OCI-LY1 (cell line): ENCODE measurements around the gene INPP5K.

Source experiments
- H2AFZ ChIP-seq: fragments of 200-600 bp; sonication (generic), shearing (Covaris generic); 2 replicates; pipeline ENCODE4 v1.6.0; 2014; ENCODE audit warnings: antibody characterized with exemption, mild to moderate bottlenecking, low read length
- H3F3A ChIP-seq: fragments of 200-600 bp; sonication (generic), shearing (Covaris generic); 2 replicates; pipeline ENCODE4 v1.6.0; 2014; ENCODE audit warnings: mild to moderate bottlenecking, antibody characterized with exemption, low read length, moderate library complexity; ENCODE audit not compliant: insufficient read depth
- H3K27ac ChIP-seq: fragments of 200-600 bp; sonication (generic); 2 replicates; pipeline ENCODE4 v1.5.1; 2014; ENCODE audit warnings: low read length, mixed run types, mild to moderate bottlenecking, low read depth; ENCODE audit not compliant: poor library complexity, severe bottlenecking
- H3K27me3 ChIP-seq: fragments of 200-600 bp; sonication (generic); 2 replicates; pipeline ENCODE4 v1.6.0; 2014; ENCODE audit warnings: antibody characterized with exemption, mild to moderate bottlenecking, low read length, moderate library complexity; ENCODE audit not compliant: insufficient read depth
- H3K36me3 ChIP-seq: fragments of 200-600 bp; sonication (generic); 2 replicates; pipeline ENCODE4 v1.6.1; 2014; ENCODE audit warnings: mild to moderate bottlenecking, antibody characterized with exemption, low read length, moderate library complexity, mixed read lengths; ENCODE audit not compliant: insufficient read depth
- H3K4me1 ChIP-seq: fragments of 200-600 bp; sonication (generic); 2 replicates; pipeline ENCODE4 v1.5.1; 2014; ENCODE audit warnings: mild to moderate bottlenecking, low read length, moderate library complexity; ENCODE audit not compliant: insufficient read depth, severe bottlenecking
- H3K4me2 ChIP-seq: fragments of 200-600 bp; sonication (generic), shearing (Covaris generic); 2 replicates; pipeline ENCODE4 v1.6.1; 2014; ENCODE audit warnings: low read length
- H3K4me3 ChIP-seq: fragments of 200-600 bp; sonication (generic); 2 replicates; pipeline ENCODE4 v1.5.1; 2014; ENCODE audit warnings: low read length, low read depth, mild to moderate bottlenecking, mixed read lengths; ENCODE audit not compliant: poor library complexity, severe bottlenecking
- H3K79me2 ChIP-seq: fragments of 200-600 bp; shearing (Covaris generic); 2 replicates; pipeline ENCODE4 v1.6.1; 2016; ENCODE audit warnings: mixed run types, low read length, mixed read lengths; ENCODE audit not compliant: insufficient read depth
- H3K9ac ChIP-seq: fragments of 200-600 bp; sonication (generic), shearing (Covaris generic); 2 replicates; pipeline ENCODE4 v1.6.1; 2014; ENCODE audit warnings: mild to moderate bottlenecking, low read length, mixed read lengths
- H3K9me2 ChIP-seq: fragments of 200-600 bp; sonication (generic), shearing (Covaris generic); 2 replicates; pipeline ENCODE4 v1.6.1; 2014; ENCODE audit warnings: low read depth, mild to moderate bottlenecking, low read length, mixed read lengths
- H3K9me3 ChIP-seq: fragments of 200-600 bp; shearing (Covaris generic); 2 replicates; pipeline ENCODE4 v1.6.1; 2014; ENCODE audit warnings: low read length, mixed read lengths
- H4K20me1 ChIP-seq: fragments of 200-600 bp; sonication (generic), shearing (Covaris generic); 2 replicates; pipeline ENCODE4 v1.6.0; 2016; ENCODE audit warnings: mild to moderate bottlenecking, low read length; ENCODE audit not compliant: insufficient read depth
- EZH2 ChIP-seq: fragments of 200-600 bp; sonication (generic), shearing (Covaris generic); IDR thresholded peaks from 2 replicates; pipeline ENCODE4 v1.8.0; 2017; ENCODE audit warnings: borderline replicate concordance, mixed run types, mild to moderate bottlenecking, antibody characterized with exemption, low read length, moderate library complexity, mixed read lengths
- TF ChIP-seq, protein P1 (sequence below): fragments of 200-600 bp; sonication (generic), shearing (Covaris generic); IDR thresholded peaks from 2 replicates; pipeline ENCODE4 v1.5.1; 2017; ENCODE audit warnings: mild to moderate bottlenecking, antibody characterized with exemption, low read length, moderate library complexity, mixed read lengths

INPP5K gene

DNA sequence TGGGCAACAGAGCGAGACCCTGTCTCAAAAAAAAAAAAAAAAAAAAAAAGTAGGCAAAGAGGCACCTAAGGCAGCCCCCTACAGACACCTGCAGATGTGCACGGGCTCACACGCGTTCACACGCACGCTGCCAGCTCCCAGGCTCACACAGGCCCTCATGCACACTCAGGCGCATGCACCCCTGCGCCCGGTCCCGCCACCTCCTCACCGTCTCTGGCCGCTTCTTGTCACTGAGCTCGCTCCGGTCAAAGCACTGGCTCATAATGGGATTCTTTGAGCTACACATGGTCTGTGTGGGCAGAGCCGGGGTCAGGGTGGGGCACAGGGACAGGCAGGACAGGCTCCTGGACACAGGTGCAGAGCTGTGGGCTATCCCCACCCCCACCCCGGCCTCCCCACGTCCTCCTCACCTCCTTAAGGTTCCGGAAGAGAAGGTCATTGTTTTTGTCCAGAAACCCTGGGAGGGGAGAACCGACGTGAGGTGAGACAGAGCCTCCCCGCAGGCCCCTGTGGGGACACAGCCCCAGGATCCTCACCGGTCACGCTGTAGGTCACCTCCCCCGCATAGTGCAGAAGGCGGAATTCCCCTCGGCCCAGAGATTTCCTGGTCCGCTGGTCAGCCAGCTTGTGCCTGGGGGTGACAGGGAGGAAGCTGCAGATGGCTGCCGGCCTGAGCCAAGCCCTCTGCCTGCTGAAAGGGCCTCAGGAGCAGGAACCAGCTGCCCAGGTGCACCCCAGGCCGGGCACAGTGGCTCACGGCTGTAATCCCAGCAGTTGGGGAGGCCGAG, 41.8 kb downstream of the INPP5K start:
- peaks cover 39% of the 10 kb centered on the region for H3K36me3 ChIP-seq

DNA sequence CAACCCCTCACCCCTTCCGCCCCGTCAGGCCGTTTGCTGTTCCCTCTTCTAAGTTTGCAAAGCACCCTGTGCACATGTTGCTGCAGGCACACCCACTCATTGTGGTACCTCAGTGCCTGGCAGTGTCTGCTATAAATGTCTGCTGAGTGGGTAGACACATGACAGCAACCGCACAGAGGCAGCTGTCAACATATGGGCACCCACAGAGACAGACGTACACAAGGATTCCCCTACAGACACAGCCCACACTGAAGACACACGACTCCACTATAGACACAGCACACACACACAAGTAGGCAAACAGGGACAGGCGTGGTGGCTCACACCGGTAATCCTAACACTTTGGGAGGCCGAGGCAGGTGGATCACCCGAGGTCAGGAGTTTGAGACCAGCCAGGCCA, 42.6 kb downstream of the INPP5K start:
- Histone ChIP-seq H3K36me3 (peaks cover 47% of the 10 kb centered on the region), H3K4me3 (no peak overlapping the region), H3K9me2 (no peaks in the 10 kb centered on the region), H2AFZ (no peak overlapping the region), H3K27me3 (no peaks in the 10 kb centered on the region), H4K20me1 (no peaks in the 10 kb centered on the region), H3K4me1 (peaks cover 14% of the 10 kb centered on the region), H3K4me2 (no peak overlapping the region), H3K9ac (no peak overlapping the region), H3K27ac (no peak overlapping the region), H3K79me2 (no peaks in the 10 kb centered on the region), H3F3A (no peaks in the 10 kb centered on the region), H3K9me3 (no peaks in the 10 kb centered on the region)
- TF ChIP-seq EZH2, result no peak
- TF ChIP-seq, protein P1, sequence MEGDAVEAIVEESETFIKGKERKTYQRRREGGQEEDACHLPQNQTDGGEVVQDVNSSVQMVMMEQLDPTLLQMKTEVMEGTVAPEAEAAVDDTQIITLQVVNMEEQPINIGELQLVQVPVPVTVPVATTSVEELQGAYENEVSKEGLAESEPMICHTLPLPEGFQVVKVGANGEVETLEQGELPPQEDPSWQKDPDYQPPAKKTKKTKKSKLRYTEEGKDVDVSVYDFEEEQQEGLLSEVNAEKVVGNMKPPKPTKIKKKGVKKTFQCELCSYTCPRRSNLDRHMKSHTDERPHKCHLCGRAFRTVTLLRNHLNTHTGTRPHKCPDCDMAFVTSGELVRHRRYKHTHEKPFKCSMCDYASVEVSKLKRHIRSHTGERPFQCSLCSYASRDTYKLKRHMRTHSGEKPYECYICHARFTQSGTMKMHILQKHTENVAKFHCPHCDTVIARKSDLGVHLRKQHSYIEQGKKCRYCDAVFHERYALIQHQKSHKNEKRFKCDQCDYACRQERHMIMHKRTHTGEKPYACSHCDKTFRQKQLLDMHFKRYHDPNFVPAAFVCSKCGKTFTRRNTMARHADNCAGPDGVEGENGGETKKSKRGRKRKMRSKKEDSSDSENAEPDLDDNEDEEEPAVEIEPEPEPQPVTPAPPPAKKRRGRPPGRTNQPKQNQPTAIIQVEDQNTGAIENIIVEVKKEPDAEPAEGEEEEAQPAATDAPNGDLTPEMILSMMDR, result no peak

More for the DNA sequence above, 41.8 kb downstream of the INPP5K start:
- H2AFZ ChIP-seq, result no peak overlapping the region
- H3K4me2 ChIP-seq, result no peak overlapping the region; the same call in 1 of the 2 replicates
- no peaks in the 10 kb centered on the region for H3K79me2 ChIP-seq
- no peaks in the 10 kb centered on the region for H3K9me3 ChIP-seq
- TF ChIP-seq, protein P1, result no peak
- TF ChIP-seq EZH2, result no peak
- H3F3A ChIP-seq, result no peaks in the 10 kb centered on the region
- no peak overlapping the region for H3K4me3 ChIP-seq
- H3K27me3 ChIP-seq, result no peaks in the 10 kb centered on the region
- no peaks in the 10 kb centered on the region for H4K20me1 ChIP-seq
- no peak overlapping the region for H3K27ac ChIP-seq
- no peaks in the 10 kb centered on the region for H3K9me2 ChIP-seq
- peaks cover 14% of the 10 kb centered on the region for H3K4me1 ChIP-seq
- H3K9ac ChIP-seq, result no peak overlapping the region

DNA sequence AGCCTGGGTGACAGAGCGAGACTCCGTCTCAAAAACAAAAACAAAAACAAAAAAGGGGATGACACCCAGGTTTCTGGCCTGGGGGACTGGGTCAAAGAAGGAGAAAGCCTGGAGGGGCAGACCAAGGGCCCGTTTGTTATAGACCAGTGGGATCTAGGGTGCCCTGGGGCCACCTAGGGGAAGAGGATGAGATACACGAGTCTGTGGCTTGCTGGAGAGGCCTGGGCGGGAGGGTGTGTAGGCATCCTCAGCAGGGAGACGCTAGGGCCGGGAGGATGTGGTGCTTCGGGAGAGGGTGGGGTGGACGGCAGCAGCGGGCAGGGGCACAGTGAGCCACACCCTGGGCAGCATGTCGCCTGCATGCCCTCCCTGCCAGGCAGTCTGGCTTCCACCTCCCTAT, 43.2 kb downstream of the INPP5K start:
- Histone ChIP-seq H3K4me3 (no peak overlapping the region), H3F3A (no peaks in the 10 kb centered on the region), H3K36me3 (peaks cover 53% of the 10 kb centered on the region), H3K4me2 (no peak overlapping the region), H3K4me1 (peaks cover 14% of the 10 kb centered on the region), H3K9me2 (no peaks in the 10 kb centered on the region), H3K9me3 (no peaks in the 10 kb centered on the region), H3K79me2 (no peaks in the 10 kb centered on the region), H2AFZ (no peak overlapping the region), H4K20me1 (no peaks in the 10 kb centered on the region), H3K27me3 (no peaks in the 10 kb centered on the region), H3K27ac (no peak overlapping the region), H3K9ac (no peak overlapping the region)
- TF ChIP-seq EZH2, result no peak
- TF ChIP-seq, protein P1, result no peak; the same call in 1 of the 2 replicates
